Measurements from ENCODE around the gene ADAP1. TPM values are rescaled to one million over a fixed set of nuclear protein-coding genes. Genes with fewer than 3 reads are reported as not detected.

Gene ADAP1
- total and polyA plus RNA-seq, 2 of the 8 experiments (the other 6 are each of a cell fraction or from before 2014, with no cell fraction given), result 5.8 to 6.1 TPM

DNA sequence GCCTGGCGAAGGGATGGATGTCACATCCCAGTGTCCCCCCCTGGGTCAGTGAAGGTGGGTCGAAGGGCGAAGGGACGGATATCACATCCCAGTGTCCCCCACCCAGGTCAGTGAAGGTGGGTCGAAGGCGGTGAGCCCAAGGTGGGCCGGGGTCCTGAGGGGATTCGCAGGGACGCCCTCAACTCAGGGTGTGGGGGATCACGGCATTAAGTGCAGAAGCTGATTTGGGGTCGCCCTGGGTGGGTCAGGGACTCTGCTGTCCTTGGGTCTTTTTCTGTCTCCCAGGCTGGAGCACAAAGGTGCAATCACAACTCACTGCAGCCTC is 21.9 kb downstream of the ADAP1 start:
- no peak for DNase-seq (ENCODE audit: low read depth in 1 of 2, low spot score in 2 of 2)
- WGBS, 2 experiments (ENCODE audit: extremely low coverage in 1 of 2, insufficient coverage in 1 of 2, insufficient read length in 1 of 2, insufficient replicate concordance in 2 of 2, low coverage in 1 of 2, low lambda C conversion rate in 2 of 2, missing lambda C conversion rate in 1 of 2), result 91% methylated on average over 10 of the region's 11 CpGs; no CpG with 5 or more reads in 1 of the 2 experiments
- Histone ChIP-seq H3K79me2 (ENCODE audit: control insufficient read depth in 1 of 2, insufficient read depth in 2 of 2, low read length in 2 of 2) (no peaks in the 10 kb centered on the region), H4K5ac (ENCODE audit: insufficient read length, low read depth, low read length) (no peak overlapping the region), H2BK5ac (ENCODE audit: low read depth, low read length) (no peak overlapping the region), H2BK20ac (ENCODE audit: low read length) (no peak overlapping the region), H3K18ac (ENCODE audit: extremely low read depth, low read length) (no peak overlapping the region), H3K56ac (replicated peaks; ENCODE audit: insufficient read length, low read depth, low read length) (no peak overlapping the region), H4K8ac (ENCODE audit: extremely low read depth, insufficient read depth, low read length) (no peak overlapping the region), H2BK15ac (ENCODE audit: low read length) (no peak overlapping the region), H3K9ac (replicated peaks in 1 of 4; ENCODE audit: extremely low read depth in 1 of 4, low read depth in 3 of 4, low read length in 3 of 4) (no peak overlapping the region), H2BK12ac (ENCODE audit: low read depth, low read length) (no peak overlapping the region), H3K4me1 (replicated peaks in 1 of 4; ENCODE audit: control insufficient read depth in 3 of 4, insufficient read depth in 4 of 4, low read length in 3 of 4) (no peaks in the 10 kb centered on the region; a peak in 3 of 7 replicates), H3K36me3 (ENCODE audit: control insufficient read depth in 2 of 4, insufficient read depth in 4 of 4, low read length in 3 of 4) (no peaks in the 10 kb centered on the region), H3K79me1 (ENCODE audit: low read depth, low read length) (no peaks in the 10 kb centered on the region), H2AK5ac (ENCODE audit: low read depth, low read length) (no peak overlapping the region), H3K4me3 (ENCODE audit: extremely low read depth in 1 of 4, insufficient read depth in 2 of 4, low read depth in 3 of 4, low read length in 4 of 4) (no peak overlapping the region), H4K91ac (replicated peaks; ENCODE audit: insufficient read length, low read length) (no peak overlapping the region), H3K4ac (replicated peaks; ENCODE audit: insufficient read length, low read depth, low read length) (no peak overlapping the region), H3K14ac (ENCODE audit: insufficient read length) (no peak overlapping the region), H3K23ac (ENCODE audit: insufficient read length) (no peak overlapping the region), H2AFZ (ENCODE audit: low read length) (no peak overlapping the region), H3K4me2 (ENCODE audit: insufficient read depth in 1 of 2, low read depth in 2 of 2, low read length in 2 of 2) (no peak overlapping the region), H3K27ac (ENCODE audit: low read depth, low read length) (no peak overlapping the region), H3K23me2 (ENCODE audit: low read depth, low read length) (no peaks in the 10 kb centered on the region), H4K20me1 (replicated peaks in 1 of 2; ENCODE audit: control insufficient read depth in 1 of 2, insufficient read depth in 2 of 2, low read length in 2 of 2) (no peaks in the 10 kb centered on the region), H3K9me3 (ENCODE audit: insufficient read depth in 2 of 2, low read depth in 1 of 2, low read length in 1 of 2) (no peaks in the 10 kb centered on the region), H2BK120ac (replicated peaks; ENCODE audit: low read depth, low read length) (no peak overlapping the region), H3K27me3 (replicated peaks in 1 of 4; ENCODE audit: control insufficient read depth in 3 of 4, extremely low read depth in 1 of 4, insufficient read depth in 3 of 4, low read length in 3 of 4) (no peaks in the 10 kb centered on the region)
- no peak for FAIRE-seq
- ChIA-PET CTCF (ENCODE audit: partially characterized antibody) (interaction anchor here (0.7 to 1.1 kb wide), 2 partner anchors 20 to 611 kb away, joined by 3 to 7 read pairs; no protein-coding TSS in a partner anchor), POLR2A (ENCODE audit: partially characterized antibody) (interaction anchor here (0.8 kb wide), 1 partner anchor 39 kb away, joined by 3 read pairs; no protein-coding TSS in a partner anchor)
- TF ChIP-seq CEBPB (IDR thresholded peaks at IDR 0.05; ENCODE audit: low read depth, low read length) (no peak), RXRA (IDR thresholded peaks at IDR 0.05; ENCODE audit: insufficient read depth, low read depth, low read length) (no peak), TAF7 (optimal IDR thresholded peaks at IDR 0.05; ENCODE audit: borderline replicate concordance, low read depth, low read length) (no peak), FOSL1 (IDR thresholded peaks at IDR 0.05; ENCODE audit: insufficient read depth, low read depth, low read length) (no peak), ASH2L (IDR thresholded peaks at IDR 0.05; ENCODE audit: low read length) (no peak), EGR1 (IDR thresholded peaks at IDR 0.05; ENCODE audit: borderline replicate concordance, low read depth, low read length) (no peak)
